HG03520 (cell line): ENCODE results near the gene MAVS.

Experiments used
- ATAC-seq: cut with Tn5 transposase; IDR thresholded peaks from one replicate; pipeline ENCODE4 v1.9.1; 2021; ENCODE audit warnings: mild to moderate bottlenecking, moderate library complexity; ENCODE audit not compliant: unreplicated experiment

Gene MAVS

GRCh38 chr20:3906744-3907721, 60.4 kb downstream of the MAVS start:
- ATAC-seq, result peak; percentile 84

- no peak for ATAC-seq
Observed at GRCh38 chr20:3908667-3909066, 62.0 kb downstream of the MAVS start.

GRCh38 chr20:3909952-3910366, 63.3 kb downstream of the MAVS start:
- ATAC-seq, result no peak

DNA sequence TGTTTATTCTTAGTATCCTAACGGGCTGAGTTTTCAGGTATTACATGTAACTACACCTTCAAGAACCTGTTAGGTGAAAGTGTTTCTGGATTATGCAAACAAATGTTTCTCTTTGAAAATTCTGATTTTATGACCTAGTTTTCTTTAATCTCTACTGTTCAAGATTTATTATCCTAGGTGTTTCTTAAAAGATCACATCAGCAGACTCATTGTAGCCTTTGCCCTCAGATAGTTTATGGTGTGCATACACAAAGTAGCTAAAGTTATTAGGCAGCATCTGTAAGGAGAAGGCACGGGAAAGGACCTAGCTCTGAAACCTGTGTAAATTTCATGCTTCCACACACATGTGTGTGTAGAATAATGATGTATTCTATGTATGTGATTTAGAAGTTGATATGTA, 64.2 kb downstream of the MAVS start:
- ATAC-seq, result no peak

- ATAC-seq, result no peak
Observed at GRCh38 chr20:3911956-3912355, 65.3 kb downstream of the MAVS start.

DNA sequence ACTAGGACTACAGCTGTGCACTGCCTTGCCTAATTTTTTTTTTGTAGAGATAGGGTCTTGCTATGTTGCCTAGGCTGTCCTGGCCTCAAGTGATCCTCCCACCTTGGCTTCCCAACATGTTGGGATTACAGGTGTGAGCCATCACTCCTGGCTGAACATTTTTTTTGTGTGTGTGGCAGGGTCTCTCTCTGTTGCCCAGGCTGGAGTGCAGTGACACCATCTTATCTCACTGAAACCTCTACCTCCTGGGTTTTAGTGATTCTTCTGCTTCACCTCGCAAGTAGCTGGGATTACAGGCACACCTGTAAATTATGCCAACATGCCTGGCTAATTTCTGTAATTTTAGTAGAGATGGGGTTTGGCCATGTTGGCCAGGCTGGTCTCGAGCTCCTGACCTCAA, 67.8 kb downstream of the MAVS start:
- ATAC-seq, result no peak

GRCh38 chr20:3915691-3916090, 69.1 kb downstream of the MAVS start:
- no peak for ATAC-seq

- no peak for ATAC-seq
Observed at GRCh38 chr20:3916364-3916763, 69.7 kb downstream of the MAVS start.

DNA sequence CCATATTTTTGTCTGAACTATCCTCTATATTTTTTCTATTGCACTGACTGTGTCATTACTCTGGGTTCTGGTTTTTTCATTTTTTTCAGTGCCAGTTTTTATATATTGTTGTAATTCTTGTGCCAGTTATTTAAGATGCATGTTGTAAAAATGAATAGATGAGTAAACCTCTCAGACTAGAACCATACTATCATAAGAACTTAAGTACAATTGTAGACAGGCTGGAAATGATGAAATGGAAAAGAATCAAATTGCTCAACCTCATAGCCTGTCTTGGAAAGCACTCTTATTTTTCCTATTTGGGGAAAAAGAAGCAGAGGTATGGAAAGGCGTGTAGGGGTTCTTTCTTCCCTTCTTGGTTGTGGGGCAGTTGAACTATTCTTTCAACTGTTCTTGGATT, 72.7 kb downstream of the MAVS start:
- ATAC-seq, result no peak

DNA sequence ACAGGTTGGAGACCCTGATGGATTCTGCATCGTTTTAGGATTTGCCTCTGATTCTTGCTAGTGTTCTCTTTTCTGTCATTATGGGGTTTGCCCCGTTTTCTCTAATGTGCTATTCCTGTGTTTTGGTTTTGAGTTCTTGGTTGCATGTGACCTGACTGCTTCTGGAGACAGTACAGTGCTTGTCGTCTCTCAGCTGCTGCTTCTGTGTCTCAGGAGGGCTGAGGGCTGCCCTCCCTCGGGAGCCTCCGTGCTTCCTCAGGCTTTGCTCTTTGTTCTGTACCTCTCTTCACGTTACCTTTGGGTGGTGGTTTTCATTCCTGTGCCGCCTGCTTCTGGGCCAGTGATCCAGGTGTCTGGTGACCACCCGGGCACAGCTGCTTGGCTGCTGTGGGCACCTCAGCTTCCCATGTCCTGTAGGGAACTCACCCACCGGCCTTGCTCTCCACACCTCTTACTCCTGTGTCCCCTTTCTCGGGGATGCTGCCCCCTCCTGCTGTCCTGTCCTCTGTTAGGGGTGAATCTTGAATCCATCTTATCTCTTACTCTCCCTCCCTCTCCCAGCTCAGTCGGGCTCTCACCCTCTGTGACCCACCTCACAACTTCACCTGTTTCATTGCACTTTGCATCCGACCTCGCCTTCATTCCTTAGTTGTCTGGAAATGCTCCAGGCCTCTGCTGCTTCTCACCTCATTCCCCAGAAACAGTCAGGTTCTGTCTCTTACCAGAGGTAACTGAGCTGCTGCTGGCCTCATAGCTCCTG, 75.8 kb downstream of the MAVS start:
- ATAC-seq, result no peak

GRCh38 chr20:3922983-3923339, 76.3 kb downstream of the MAVS start:
- ATAC-seq, result no peak

DNA sequence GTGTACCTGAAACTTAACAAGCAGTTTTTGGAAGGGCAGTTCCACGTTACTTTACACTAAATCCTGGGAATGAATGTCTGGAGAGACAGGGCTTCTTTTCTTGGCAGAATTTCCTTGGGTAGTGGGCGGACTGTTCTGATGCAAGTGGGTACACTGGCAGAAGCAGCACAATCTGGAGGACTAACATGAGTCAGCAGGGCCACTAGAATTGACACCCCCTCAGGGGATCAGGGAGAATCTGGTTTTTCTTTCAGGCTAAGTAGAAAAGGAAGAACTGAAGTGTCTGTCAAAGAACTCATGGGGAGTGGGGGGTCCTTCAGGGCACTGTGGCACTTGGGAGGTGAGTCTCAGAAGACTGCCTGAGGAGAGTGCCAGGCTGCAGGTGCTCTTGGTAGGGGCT, 77.2 kb downstream of the MAVS start:
- ATAC-seq, result no peak

GRCh38 chr20:3924304-3925112, 77.9 kb downstream of the MAVS start:
- ATAC-seq, result no peak

DNA sequence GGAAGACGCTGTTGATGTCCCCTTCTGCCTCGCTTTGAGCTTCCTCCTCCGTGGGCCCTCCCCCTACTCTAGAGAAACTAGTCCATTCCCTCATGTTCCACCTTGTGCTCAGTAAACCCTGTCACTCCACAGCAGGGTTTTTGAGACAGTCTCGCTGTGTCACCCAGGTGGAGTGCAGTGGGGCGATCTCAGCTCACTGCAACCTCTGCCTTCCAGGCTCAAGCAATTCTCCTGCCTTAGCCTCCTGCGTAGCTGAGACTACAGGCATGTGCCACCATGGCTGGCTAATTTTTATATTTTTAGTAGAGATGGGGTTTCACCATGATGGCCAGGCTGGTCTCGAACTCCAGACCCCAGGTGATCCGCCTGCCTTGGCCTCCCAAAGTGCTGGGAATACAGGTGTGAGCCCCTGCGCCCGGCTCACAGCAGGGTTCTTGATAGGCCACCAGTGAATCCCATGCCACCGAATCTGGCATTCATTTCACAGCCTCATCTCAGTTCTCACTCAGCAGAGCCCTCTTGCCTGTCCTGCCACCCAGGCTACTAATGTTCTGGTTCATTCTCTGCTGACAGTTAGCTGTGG, 78.6 kb downstream of the MAVS start:
- ATAC-seq, result no peak
